ENCODE measurements around the gene TNFAIP8.

The TNFAIP8 gene

DNA sequence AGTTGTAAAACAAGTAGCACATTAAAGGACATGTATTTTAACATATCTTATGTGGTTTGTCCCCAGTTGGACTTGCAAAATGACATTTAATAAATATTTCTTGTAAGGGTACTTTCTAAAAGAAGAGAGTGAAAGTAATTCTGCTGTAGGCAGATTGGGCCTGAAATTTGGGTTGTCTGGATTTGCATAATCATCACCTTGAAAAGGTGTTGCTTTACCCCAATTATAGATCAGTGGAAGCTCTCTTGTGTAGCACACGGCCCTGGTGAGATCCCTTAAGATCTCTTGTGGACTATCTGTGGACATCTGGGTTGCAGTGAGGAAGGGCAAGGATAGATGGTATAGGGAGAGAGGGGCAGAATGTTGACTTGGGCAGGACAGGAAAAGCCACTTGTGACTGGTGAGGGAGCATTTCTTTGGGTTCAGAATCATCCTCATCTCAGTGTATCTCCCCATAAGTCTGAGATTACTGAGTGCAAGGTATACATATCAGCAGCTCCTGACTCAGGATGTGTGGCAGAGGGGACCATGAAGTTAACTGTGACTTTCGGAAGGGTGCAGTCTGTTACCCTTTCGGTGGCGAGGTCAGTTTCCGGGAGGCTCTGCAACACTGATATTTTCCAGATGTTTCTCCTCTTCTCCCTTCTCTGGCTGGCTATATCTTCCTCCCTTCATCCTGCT is 2.0 kb upstream of the TNFAIP8 start:
- DNase-seq, result no peak

DNA sequence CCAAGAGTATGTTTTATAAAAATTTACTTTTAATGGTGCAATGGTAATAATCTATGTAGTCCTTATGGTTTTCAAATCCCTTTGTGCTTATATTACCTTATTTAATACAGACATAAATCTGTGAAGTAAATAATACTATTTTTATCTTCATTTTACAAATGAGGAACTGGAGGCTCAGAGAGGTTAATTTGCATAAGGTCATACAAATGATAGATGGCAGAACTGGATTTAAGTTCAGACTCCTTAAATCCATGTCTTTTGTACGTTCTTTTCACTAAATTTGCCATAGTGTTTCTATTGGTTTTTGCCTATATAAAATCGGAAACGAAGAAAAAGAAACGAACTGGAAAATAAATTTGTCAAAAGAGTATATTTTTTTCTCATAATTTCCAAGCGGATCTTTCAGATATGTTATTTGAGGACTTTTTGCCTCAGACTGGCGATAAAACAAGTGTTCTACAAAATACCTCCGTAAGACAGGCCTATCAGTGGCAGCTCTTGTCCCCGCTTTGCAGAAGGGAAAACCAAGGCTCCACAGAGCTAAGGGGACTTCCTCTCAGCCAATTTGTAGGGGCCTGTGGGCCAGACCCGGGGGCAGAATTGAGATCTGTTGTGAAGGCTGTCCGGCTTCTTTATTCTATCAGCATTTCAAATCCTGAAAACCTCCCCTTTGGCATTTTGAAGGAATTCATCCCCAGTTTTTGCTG is 1.1 kb upstream of the TNFAIP8 start:
- DNase-seq, result no peak

DNA sequence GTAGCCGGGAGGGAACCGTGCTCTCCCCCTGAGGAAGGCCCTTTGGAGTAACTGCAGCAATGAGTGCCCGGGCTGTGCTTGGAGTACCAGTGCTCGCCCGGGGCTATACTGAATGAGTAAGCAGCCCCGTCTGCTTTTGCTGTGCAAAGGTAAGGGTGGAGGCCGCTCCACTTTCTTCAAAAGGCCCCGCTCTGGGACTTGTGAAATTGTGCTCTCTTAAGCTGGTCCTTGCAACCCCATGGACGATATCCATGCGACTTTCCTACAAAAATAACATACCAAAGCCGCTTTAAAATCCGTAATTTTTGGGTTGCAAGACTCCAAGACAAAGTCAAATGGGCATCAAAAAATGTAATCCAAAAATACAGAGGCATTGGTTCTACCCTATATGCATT is 578 bp upstream of the TNFAIP8 start:
- no peak for DNase-seq

DNA sequence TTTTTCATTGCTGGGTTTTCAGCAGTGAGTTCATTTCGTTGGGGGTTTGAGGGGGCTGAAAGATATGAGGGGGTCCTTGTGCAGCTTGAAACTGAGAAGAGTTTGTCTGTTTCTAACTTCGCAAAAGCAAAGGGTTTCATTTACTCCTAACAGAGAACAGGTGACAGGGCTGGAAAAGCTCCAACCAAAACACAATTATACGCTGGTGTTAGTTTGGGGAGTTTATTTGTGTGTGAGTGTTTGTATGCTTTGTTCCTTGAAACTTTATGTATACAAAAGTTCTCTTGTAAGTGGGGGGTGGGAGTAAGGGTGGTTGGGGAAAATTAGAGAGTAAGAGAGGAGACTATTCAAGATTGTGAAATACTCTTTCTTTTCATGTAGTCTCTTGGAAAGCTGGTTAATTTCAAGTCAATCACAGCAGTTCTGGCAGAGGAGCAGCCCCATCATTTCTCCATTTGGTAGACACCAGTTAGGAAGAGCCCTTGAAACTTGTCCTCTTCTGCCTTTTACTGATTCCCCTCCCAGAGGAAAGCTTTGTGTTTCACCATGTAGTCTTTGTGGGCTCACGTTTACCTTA is 881 bp downstream of the TNFAIP8 start:
- DNase-seq, result no peak

DNA sequence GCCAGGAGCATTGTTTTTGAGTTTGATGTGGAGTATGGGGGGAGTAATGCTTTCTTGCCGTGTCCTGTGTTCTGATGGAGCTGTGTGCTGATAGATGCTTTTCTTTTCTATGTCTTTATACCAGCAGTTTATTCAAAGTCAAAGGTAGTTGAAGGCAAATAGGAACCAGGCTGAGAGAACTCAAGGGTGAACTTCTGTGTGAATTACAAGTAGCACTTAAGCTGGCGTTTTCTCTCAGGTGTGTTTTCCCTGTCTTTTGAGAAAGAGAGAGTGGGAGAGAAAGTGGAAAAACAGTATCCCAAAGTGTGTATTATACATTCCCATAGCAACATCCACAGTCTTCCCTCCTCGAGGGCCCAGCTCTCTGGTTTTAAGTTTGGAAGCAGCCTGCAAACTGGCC is 1.5 kb downstream of the TNFAIP8 start:
- DNase-seq, result no peak

DNA sequence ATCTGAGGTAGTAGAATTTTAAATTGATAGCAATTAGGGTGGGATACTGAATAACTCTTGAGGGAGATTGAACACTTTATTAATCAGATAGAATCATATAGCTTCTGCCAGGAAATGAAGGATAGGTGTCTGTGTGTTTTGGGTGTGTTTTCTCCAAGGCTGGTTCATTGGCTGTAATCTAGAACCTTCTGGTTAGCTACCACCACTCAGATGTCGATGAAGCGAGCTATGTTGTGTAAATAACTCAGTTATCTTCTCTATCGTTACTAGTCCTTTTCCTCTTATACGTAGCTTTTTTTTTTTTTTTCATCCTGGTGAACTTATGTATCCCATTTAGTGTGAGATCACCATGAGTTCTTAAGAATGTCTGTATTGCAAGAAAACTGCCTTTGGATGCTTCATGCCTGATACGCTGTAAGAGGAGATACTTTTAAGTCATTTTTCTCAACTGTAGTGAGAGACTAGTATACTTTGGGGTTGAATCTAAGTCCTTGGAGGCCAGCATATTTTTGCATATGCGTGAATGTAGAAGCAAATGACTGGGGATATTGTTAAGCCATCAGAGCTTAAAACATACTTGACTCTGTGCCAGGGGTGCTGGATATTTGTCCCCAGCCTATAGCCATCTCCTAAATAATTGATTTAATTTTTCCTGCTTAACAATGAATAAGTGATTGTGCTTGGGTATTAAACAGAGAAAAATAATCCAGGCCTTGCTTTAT is 2.1 kb downstream of the TNFAIP8 start:
- no peak for DNase-seq

DNA sequence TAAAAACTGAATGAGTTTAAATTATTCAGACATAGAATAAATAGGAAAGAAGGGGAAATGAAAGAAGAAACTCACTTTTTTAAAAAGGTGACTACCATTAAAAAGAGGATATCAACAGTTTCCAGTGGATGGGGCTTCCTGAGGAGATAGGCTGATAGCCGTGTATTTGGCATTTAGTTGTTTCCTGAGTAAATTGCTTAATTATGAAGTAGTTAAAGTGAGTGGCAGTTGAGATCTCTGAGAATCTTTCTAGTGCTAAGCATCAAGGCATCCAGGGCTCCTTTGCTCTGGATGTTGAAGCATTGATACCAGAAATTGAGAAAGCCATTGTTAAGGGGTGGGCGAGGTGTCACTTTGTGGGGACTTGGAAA is 2.7 kb downstream of the TNFAIP8 start:
- DNase-seq, result no peak

DNA sequence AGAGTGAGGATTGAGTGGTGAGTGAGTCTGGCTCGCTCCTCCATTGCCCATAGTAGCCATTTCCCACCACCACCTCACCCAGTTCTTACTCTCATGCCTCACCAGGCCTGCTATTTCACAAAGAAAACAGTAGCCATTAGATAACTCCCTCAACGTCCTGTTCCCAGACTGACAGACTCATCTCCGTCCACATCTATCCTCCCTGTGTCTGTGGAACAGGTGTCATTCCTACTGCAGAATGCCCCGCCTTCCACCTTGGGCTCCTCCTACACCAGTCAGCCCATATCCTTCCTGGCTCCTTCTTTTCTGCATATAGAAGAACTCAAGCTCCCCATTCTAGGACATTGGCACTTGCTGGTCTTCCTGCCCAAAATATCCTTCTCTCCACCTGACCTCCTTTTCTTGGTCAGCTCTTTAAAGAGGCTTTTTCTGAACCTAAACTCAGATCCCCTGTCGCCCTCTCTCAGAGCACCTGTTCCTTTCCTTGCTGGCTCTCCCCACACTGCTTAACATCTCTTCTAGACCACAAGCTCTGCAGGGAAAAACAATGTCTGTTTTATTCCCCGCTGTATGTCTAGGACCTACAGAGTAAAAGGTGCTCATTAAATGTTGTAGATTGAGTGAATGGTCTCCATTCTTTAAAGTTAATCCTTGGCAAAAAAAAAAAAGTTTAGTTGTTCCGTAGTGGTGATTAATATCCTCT is 3.2 kb downstream of the TNFAIP8 start:
- DNase-seq, result no peak

DNA sequence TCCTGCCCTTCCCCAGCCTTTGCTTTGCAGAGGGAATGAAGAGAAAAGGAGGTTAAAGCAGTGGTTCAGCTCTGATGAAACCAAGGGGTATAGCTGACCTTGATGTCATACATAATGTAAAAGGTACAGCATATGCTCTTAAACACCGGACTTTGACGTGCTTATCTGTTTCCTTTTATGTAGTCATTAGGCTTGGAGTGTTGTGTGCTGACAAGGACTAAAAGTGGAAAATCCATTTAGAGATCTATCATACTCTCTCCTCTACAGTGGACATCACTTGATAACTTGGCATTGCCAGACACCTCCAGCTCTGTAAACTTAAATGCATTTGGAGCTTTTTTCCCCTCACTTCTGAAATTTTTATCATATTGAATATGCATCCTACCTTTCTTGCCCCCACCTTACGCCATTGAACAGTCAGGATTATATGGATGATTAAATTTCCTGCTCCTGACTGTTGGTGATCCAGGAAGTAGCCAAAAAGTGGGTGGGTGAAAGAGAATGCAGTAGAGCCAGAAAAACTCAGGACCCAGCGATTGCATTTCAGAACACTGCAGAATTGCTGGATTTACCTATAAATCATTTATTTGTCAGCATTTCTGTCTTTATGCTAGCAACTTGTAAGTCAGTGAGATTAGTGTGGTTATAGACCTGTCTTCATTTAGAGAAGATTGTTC is 4.1 kb downstream of the TNFAIP8 start:
- DNase-seq, result no peak

DNA sequence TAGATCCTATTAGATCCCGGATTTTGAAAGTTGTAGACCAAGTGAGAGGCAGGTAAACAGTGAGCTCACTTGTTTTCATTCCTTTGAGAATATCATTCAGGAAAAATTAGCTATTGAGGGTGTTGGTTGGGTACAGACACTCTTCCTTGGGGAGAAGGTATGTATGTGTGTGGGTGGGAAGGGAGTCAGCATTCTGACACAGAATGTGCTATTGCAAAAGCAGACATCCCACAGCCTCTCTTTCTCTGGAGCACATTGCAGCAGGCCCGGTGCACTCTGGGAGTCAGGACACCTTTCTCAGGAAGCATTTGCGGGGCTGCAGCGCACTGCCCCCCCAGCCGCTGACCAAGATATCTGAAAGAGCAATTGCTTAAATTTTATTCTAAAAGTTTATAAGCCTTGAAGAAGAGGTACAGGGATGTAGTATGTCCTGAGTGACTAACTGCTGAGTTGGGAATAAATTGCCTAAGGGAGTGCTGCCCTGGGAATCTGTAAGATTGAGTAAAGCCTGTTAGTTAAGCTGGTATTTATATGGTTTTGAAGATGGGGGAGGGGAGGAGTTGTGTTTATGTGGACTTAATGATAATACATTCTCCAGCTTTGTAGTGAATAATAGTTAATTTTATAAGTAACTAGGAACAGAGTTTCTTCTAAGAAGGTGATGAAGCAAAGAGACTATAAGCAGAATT is 5.2 kb downstream of the TNFAIP8 start:
- no peak for DNase-seq

DNA sequence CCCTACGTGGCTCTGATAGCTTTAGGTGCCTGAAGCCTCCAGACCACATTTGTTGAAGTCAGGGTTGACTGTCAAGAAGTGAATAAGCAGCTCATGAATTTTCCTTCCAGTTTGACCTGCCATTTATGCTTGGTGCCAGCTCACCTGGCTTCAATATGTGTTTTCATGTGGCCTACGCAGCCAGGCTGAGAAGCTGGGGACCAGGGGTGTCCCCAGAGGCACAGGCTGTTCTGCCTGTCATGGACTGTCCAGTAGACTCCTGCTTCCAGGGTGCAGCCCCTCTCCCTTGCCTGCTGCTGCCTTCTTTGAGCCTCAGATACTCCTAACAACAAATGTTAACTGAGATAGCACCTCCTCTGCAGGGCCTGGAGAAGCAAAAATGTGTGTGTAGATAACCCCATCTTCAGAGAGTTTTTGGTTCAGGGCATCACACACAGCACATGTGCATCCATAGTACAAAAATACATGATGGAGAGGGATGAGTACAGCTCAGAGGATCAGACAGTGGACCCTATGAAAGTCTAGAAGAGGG is 5.8 kb downstream of the TNFAIP8 start:
- DNase-seq, result no peak

DNA sequence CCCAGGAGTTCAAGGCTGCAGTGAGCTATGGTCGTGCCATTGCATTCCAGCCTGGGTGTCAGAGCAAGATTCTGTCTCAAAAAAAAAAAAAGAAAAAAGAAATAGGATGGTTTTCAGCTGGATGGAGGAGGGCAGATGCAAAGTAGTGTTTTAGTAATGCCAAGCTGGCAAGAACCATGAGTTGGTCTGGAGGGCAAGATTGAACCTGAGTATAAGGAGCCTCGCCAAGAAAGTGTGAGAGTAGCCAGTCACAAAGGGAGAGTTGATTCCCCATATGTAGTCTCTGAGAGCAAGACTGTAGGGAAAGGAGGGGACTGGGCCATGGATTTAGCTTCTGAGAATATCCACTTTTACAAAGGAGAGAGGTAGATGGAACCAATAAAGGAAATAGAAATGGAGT is 6.9 kb downstream of the TNFAIP8 start:
- no peak for DNase-seq

DNA sequence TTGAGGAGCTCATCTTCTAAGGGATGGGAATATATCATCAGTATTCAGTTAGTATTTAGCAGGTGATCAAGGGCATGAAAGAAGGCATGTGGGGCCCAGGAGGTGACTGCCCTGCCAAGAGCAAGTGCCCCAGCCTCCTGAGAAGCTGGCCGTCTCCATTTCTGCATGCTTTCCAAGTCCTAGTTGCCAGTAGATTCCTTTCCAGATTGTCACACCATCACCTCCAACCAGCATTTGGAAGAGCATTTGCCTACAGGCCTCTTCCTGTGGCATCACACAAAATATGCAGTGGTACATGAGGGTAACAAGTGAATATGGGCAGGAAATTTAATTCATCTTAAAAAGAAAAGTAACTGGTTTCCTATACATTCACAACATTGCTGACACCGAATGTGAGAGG is 7.5 kb downstream of the TNFAIP8 start:
- DNase-seq, result no peak

DNA sequence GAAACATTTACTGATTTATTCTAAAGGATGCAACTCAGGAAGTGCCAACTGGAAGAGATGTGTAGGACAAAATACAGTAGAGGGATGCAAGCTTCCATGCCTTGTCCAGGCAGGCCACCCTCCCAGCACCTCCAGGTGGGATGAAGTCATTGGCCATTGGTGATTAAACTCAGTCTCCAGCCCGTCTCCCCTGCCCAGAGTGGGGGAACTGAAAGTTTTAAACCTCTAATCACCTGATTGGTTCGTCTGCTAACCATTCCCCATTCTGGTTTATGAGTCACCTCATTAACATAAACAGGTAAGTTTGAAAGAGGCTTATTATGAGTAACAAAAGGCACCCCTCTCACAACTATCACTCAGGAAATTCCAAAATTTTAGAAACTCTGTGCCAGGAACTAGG is 8.1 kb downstream of the TNFAIP8 start:
- DNase-seq, result no peak

DNA sequence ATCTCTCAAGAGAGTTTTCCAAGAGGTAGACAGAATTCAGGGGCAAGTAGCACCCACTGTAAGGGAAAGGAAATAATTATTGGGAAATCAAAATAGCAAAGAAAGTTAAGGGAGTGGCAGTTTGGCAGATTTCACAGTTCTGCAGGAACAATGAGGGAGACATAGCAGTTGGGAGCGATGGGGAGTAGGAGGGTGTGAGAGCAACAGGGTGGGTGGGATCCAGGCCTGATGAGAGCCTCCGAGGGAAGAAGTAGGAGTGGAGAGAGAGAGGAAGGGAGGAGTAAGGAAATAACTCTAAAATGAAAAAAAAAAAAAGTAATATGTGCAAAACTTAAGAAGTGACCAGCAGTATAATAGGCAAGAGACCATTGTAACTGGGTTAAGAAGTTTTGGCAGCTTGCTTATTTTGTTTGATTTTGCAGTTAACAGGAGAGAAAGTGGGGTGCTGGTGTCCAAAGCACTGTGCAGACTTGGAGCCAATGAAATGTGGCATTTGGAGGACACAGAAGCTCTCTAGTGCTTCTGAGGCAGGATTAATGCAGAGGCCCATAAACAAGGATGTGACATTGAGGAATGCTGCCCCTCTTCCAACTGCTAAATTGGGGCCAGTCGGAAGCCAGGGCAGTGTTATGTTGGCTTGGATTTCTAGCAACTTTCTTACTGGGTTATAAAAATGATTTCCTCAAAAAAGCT is 10.2 kb downstream of the TNFAIP8 start:
- no peak for DNase-seq

DNA sequence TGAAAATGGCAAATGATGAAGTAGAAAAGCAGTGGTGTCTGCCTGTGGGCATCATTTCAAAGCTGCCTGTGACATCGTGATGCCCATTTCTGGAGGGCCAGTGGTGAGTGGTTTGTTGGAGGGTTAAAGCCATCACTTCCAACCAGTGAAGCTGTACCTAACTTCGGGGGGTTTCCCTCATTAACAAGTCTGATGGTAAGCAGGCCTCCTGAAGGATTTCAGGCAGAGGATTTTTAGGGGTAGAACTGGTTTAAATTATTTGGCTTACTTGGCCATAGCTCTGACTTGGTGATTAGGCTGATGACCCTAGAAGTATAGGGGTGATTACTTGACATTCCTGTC is 10.7 kb downstream of the TNFAIP8 start:
- DNase-seq, result no peak

DNA sequence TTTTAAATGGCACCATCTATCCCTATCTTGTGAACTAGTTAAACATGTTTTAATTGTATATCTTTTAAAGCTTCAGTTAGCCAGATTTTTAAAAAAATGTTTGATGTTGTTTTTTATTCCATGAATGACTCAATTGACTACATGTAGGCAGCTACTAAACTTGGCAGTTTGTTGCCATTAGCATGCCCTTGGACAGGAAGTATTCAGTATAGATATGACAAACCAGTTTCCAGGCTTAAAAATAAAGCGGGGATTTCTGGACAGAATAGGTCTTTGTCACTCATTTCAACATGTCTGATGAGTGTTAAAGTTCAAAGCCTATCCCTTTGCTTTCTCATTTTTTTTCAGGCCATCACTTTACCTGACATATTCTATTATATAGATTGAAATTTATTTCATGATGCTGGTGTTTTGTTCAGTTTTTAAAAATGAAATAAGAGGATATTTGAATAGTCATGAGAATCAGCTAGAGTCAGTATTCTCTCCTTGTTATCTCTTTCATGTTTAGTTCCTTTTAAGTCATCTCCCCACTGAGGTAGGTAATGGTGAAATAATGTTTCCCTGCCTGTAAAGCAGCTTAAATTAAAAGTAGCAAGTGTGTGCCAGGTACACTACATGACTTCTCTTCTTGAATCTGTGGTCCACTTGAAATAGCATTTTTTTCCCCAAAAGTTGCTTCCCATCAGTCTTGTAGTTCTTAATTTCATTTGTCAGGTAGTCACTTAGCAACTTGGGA is 11.9 kb downstream of the TNFAIP8 start:
- DNase-seq, result no peak

DNA sequence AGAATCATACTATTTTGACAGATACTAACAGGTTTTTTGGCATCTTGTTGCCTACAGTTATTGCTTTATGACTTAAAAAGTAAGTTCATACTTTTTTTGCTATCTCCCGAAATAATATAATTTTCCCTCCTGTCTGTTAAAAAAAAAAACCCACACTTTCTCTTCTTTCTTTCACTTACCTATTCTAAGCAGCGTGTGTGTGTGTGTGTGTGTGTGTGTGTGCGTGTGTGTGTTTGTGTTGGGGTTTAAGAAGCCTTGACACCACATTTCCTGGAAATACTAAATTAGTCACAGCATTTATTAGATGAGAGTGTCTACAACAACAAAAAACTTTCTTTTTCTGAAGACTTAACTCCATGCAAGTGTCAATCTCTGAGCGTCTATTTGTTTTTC is 12.4 kb downstream of the TNFAIP8 start:
- no peak for DNase-seq

DNA sequence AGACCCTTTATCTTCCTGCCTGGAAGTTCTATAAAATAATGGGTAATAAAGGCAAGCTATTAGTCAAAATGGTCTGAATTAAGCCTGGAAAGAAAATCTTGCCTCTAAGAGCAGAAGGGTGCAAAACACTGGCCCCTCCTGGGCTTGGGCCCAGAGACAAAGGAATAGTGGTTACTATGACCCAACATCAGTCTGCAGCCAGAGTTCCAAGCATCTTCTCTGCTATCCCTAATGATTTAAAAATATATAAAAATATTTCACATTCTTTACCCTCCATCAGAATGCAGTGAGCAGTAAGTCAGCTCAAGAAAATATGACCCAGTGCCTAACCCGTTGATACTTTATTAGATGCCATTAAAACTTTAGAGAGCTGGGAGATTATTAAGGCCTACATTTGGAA is 14.7 kb downstream of the TNFAIP8 start:
- no peak for DNase-seq

DNA sequence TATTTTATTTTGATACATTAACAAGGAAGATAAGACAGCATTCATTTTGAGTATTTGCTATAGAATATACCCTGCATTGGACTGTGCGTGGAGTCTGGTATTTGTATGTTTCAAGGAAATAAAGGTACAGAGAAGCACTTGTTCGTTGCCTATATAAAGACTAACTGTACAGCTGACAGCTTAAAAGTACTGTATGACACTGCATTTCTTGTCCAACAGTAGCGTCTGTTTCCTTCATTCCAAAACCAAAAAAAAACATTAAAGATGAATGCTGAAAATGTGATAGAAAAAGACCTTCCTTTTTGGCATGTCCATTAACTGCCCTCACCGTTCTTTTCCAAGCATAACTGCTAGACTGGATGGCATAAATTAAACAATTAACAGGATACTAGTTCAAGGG is 15.3 kb downstream of the TNFAIP8 start:
- no peak for DNase-seq

DNA sequence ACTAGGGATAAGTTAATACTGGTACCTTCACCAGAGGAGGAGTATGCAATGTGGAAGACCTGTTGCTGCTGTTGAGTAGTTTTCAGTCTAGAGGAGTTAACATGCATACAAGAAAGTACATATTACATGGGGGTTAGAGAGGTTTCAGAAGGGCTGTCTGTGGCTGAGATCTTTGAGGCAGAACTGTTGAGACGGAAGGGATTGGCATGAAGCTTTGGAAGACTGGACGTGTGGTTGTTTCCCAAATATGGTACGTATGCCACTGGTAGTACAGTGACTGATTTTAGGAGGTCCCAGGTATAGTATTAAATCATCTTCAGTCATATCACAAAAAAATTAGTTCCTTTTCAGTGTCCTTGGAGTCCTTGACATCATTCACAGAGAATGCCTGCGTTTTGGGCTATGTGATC is 17.6 kb downstream of the TNFAIP8 start:
- no peak for DNase-seq

Measured in femur (tissue), 1 donor.